Measurements from ENCODE around the gene TSEN2.

DNA sequence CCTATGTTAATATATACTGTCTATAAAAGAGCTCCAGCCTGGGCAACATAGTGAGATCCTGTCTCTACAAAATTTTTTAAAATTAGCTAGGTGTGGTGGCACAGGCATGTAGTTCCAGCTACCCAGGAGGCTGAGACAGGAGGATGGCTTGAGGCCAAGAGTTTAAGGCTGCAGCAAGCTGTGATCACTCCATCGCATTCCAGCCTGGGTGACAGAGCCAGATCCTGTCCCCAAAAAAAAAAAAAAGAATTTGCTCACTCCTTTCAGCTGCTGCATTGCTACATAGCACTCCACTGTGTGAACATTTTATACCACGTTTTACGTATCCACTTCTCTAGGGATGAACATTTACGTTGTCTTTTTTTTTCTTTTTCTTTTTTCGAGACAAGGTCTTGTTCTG is 6.0 kb upstream of the TSEN2 start:
- no peak for TF ChIP-seq POLR2AphosphoS5 (IDR thresholded peaks at IDR 0.05)
- TF ChIP-seq, protein P1, sequence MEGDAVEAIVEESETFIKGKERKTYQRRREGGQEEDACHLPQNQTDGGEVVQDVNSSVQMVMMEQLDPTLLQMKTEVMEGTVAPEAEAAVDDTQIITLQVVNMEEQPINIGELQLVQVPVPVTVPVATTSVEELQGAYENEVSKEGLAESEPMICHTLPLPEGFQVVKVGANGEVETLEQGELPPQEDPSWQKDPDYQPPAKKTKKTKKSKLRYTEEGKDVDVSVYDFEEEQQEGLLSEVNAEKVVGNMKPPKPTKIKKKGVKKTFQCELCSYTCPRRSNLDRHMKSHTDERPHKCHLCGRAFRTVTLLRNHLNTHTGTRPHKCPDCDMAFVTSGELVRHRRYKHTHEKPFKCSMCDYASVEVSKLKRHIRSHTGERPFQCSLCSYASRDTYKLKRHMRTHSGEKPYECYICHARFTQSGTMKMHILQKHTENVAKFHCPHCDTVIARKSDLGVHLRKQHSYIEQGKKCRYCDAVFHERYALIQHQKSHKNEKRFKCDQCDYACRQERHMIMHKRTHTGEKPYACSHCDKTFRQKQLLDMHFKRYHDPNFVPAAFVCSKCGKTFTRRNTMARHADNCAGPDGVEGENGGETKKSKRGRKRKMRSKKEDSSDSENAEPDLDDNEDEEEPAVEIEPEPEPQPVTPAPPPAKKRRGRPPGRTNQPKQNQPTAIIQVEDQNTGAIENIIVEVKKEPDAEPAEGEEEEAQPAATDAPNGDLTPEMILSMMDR (IDR thresholded peaks at IDR 0.05 in 8 of 11, conservative IDR thresholded peaks at IDR 0.05 in 3 of 11), result no peak

Measured in spleen (tissue), 7 donors.